HG02571 (cell line): ENCODE results near the gene CCL28.

Source experiments
- ATAC-seq: cut with Tn5 transposase; IDR thresholded peaks from one replicate; pipeline ENCODE4 v1.9.1; 2021; ENCODE audit warnings: mild to moderate bottlenecking, moderate library complexity; ENCODE audit not compliant: unreplicated experiment

The CCL28 gene

DNA sequence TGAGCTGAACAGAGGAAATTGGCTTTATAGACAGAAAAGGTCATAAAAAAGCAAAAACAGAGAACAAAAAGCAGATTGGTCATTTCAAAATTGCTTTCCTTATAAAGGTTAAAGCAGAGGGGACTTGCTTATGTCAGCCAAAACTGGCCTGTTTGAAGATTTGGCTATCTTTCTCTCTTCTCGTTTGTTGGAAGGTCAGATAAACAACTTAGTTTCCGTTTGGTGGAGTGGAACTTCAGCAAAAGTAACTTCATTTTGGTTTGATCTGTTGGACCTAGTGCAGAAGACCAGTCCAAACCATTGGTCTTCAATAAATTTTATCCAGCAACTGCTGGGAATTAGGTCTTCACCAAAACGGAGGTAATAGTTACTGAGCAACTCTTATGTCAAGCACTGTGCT lies 53.9 kb downstream of the CCL28 start:
- ATAC-seq: no peak

DNA sequence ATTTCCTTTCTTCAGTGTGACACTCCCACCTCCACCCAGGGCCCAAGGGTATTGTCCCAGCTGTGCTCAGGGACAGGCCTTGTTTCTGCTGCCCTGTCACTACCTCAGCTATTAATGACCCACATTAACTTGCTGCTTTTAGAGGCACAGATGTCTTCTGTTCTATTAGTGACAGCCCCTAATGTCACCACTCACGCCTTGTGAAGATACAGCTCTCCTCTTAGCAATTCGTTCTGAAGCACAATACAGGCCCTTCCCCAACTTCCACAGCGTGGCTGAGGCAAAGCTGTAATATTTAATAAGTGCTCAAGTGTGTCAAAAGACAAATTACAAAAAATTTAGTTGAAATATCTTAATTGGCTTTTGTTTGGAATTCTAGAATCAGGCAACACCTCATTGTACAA lies 54.3 kb downstream of the CCL28 start:
- ATAC-seq: no peak

- ATAC-seq: no peak
Observed at GRCh38 chr5:43357067-43357466, 55.1 kb downstream of the CCL28 start.

- no peak for ATAC-seq
Observed at GRCh38 chr5:43354774-43355173, 57.4 kb downstream of the CCL28 start.

- ATAC-seq: no peak
Observed at GRCh38 chr5:43353668-43354067, 58.5 kb downstream of the CCL28 start.

DNA sequence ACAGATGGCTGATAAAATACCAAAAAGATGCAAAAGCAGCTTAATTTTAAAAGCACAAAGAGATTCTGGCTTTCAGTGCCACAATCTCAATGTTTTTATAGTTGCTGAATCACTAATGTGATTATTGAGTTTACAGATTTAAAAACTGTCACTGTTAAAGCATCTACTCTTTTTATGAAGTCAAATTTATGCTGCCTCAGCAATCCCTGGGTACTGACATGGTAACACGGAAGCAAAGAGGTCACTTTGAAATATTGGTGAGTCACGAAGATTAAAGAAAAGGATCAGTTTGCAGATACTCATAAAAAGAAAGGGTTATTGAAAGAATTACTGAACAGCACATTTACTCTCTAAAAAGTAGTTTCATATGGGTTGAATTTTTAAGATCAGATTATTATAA lies 59.3 kb downstream of the CCL28 start:
- no peak for ATAC-seq

GRCh38 chr5:43352131-43352530 lies 60.1 kb downstream of the CCL28 start:
- ATAC-seq: no peak

DNA sequence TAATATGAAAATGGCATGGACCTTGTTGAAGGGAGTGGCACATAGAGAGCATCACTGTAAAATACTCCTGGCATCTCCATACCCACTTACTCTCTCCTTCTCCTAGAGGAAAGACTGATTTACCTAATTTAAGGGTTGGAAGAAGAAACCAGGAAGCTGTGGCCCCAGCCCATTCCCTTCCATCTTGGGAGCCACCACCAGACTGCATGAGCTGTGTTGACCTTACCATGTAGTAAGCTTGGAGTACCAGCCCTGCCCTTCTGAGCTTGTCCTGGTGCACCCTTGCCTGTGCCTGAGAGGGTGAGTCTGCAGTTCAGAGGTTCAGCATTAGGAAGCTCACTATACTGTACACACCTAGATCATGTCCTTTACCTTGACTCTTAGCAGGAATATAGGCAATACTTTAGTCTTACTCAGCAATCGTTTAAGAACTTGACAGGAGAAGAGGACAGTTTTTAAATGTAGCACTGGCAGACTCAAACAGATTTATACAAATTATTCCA lies 63.3 kb downstream of the CCL28 start:
- no peak for ATAC-seq

GRCh38 chr5:43348207-43348606 lies 64.0 kb downstream of the CCL28 start:
- ATAC-seq: no peak

- no peak for ATAC-seq
Observed at GRCh38 chr5:43338862-43339261, 73.3 kb downstream of the CCL28 start.

GRCh38 chr5:43336159-43336558 lies 76.0 kb downstream of the CCL28 start:
- no peak for ATAC-seq

GRCh38 chr5:43335681-43336080 lies 76.5 kb downstream of the CCL28 start:
- no peak for ATAC-seq

DNA sequence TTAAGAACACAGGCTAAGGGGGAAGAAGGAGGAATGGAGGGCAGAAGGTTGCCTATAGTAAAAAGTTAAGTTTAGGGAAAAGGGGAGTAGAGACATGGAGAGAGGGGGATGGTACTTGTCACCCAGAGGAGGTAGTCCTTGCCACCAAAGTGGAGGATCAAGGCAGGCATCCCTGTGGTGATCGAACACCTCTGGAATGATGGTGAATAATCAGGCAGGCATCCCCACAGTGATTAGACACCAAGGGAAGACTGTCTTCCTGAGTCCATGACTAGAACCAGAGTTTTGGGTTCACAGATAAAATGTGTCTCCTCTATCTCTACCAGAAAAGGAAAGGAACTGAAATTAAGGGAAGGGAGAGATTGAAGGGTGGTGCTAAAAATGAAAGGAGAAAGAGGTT lies 79.8 kb downstream of the CCL28 start:
- ATAC-seq: no peak
